GM21367 (cell line): ENCODE results near the gene RBM39.

Source experiments
- ATAC-seq: cut with Tn5 transposase; IDR thresholded peaks from one replicate; pipeline ENCODE4 v1.9.1; 2021; ENCODE audit not compliant: unreplicated experiment

Gene RBM39

DNA sequence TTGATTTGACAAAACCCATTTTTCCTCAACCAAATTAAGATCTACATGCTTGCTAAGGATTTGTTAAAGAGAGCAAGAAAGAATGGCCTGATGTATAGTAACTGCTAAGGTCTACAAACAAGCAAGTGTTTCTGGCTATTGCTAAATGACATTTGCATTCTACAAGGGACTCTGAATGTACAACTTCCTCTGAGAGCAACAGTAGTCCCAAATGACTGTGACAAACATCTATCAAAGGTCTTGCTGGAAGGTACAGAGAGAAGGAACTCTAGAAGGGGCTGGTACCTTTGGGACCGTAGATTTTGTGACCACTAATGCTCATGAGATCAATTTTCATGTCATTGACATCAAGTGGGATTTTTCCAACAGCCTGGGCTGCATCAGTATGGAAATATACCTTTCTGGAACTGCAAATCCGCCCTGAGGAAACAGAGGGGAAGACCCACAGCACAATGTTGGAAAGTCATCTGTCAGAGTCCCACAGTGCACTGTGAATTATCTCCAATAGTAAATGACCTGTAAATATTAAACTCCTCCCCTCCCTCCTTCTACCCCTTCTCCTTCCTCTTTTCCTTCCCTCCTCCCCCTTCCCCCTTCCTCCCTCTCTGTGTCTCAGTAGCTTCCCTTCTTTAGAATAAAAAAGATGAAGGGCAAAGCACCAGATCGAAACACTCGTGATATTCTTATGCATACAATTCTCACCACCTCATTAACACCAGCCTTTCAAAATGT lies 61.4 kb downstream of the RBM39 start:
- no peak for ATAC-seq

DNA sequence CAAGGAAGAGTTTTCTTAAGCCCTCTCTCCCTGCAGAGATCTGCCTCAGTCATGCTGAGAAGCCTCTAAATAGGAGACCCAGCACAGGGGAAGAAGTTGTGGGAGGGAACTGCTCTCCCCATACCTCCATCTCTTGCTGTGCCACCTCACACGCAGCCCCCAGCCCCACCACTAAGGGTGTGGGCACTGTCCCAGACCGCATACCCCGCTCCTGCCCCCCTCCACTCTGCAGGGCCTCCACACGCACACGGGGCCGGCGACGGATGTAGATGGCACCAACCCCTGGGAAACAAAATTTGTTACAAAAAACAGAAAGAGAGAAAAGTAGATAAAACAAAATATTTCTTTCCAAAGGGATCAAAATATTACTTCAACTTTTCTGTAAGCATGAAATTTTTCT lies 67.1 kb downstream of the RBM39 start:
- ATAC-seq, result no peak

DNA sequence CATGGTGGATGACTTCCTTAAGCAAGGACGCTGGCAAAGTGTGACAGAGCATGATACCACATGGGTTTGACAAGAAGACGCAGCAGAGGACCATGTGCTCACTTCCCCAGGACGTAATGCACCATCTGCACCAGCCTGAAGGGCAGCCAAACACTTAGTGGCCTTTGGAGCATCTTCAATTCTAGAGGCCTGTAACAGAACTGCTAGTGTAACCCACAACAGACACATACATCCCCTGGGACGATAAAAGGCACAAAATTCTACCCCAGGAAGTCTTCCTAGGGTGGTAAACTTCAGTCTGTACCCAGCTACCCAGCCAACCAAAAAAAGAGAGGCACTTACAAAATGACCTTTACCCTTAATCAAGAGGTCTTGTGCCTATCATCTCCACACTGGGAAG lies 68.2 kb downstream of the RBM39 start:
- ATAC-seq, result no peak

DNA sequence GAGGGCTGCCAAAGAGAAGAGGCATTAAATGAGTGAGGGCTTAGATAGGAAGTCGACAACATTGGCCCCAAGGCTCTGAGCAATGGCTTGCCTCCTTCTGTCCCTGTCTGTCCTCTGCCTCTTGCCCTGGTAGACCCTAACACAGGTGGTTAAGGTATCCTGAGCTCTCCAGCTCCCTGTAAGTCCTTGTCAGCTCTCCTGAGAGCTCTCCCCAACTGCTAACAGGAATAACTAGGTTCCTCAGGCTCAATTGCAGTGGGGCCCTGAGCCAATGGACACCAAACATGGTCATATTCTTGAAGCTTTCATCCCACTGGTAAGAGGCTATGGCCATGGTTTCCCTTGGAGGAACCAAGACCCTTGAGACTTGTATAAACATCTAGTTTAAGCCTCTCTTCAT lies 72.4 kb downstream of the RBM39 start:
- no peak for ATAC-seq

DNA sequence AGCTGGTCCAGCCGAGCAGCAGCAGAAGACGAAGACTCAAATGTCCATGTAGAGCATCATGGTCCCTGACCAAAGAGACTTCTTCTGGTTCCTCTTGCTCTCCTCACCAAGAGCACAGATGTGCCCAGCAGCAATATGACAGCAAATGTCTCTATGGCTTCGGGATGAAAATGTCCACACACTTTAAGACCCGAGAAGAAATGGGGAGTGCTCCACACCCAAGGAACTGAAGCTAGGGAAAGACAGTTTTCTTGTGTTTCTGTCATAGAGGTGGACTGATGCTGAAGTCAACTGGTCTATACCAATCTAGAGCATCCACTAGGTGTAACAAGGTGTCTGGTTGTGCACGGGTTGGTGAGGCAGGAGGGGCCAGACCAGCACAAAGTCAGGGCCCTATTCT lies 72.8 kb downstream of the RBM39 start:
- ATAC-seq, result no peak

DNA sequence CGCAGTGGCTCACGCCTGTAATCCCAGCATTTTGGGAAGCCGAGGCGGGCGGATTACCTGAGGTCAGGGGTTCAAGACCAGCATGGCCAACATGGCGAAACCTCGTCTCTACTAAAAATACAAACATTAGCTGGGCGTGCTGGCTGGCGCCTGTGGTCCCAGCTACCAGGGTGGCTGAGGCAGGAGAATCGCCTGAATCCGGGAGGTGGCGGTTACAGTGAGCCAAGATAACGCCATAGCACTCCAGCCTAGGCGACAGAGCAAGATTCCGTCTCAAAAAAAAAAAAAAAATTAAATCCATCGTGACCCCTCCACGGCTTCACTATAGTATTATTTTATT lies 76.1 kb downstream of the RBM39 start:
- ATAC-seq, result no peak

DNA sequence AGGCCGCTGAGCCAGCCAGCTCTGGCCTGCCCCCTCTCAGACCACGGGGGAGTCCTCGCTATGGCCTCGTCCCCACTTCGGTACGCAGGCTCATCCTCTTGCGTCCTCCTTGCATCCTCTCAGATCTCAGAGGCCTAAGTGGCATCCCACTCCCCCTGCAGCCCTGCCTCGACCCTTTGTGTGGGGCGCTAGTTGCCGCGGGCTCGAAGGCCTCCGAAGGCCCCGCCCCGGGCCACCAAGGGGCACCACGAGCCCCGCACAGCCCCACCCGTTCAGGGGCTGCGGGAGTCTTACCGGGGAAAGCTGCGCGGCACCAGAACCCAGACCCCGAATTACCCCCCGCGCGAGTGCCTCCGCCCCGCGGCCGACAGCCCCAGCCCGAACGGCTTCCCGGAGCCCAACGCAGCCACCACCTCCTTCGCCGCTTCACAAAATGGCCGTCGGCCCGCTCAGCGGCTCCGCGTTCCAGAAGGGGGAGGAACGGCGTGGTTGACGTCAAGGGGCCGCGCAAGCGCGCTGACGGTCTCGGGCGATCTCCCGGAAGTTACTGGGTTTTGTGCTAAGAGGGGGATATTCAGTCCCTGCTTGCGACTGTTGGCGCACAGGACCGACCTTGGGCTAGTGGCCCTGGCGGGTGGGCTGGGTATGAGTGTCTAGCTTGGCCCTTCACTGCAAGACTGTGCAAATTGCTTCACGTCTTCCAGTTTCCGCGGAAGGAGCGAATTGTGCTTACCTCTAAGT lies 77.4 kb downstream of the RBM39 start, which contains the start of the genes CPNE1 and RBM12:
CPNE1 (minus strand) TSS at position 435 of the 741 bp plus-strand sequence. CDS start 31,977 bp downstream, outside the sequence.
RBM12 (minus strand) TSS at position 435 of the 741 bp plus-strand sequence. CDS start 9,578 bp downstream, outside the sequence.
- peak; percentile 65 for ATAC-seq

DNA sequence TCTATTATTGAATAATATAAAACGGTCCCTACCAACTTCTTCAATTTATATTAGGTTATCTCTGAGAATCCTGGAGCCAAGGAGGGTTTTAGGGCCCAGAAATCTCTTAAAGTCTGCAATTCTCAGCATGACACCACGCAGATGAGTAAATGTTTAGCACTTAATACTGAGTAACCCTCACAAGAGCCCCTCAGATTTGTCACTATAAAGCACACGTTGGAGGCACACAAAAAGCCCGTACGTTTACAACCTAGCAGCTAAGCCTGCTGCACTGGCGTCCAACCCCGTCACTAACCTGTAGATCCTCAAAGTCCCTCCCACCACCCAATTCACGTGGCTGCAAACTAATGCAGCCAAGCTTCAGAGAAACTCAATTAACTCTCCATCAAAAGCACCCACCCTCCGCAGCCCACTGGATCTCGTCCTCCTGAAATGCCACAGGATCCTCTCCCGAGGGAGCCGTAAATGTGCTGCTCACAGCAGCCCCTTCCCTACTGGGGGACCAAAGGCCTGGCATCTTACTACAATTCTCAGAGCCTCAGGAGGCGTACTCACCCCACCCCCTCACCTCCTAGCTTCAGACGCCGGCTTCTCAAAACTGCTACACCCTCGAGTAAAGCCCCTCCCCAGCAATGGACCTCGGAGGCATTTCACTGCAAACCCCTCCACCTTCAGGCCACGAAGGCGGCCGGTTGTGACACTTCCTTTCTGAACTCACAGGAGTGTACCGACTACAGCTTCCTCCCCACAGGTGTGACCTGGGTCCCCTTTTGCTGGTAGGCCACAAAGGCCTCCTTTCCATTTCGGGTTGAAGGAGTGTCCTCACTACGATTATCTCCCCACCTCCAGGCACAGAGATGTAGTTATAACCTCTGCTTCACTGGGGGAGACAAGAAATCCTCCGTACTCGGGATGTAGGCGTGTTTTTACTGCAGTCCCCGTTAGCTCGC lies 78.3 kb downstream of the RBM39 start:
- peak; percentile 14 for ATAC-seq

DNA sequence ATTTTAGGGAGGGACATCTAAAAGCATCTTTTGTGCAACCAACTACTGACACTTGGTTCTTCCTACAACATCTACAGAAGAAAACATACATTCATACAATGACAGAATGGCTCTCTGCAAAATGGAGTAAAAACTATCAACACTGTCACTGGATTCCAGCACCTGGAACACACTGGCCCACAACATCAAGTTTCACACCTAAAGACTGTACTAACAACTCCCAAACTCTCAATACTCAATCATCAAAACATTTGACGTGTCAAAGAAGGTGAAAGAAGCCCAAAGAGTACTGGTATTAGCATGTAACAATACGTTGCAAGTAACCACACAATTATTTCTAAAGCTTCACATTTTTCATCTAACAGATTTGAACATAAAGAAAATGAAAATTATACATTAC lies 79.5 kb downstream of the RBM39 start:
- no peak for ATAC-seq

DNA sequence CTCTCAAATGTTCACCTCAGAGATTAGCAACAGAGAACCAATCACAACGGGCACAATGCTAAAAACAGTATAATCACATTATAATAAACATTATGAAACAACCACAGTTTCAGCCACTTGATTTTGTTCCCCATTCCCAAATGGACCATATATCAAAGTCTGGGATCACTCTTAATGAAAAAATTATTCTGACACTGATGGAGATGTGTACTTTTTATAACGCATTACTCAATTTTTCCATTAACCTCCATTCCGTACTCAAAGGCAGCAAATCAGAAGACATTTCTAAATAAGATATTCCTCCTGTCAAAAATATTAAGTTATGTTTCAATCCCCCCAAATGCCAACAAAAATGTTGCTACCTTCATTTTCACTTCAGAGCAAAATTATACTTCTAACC lies 80.2 kb downstream of the RBM39 start:
- ATAC-seq, result no peak

DNA sequence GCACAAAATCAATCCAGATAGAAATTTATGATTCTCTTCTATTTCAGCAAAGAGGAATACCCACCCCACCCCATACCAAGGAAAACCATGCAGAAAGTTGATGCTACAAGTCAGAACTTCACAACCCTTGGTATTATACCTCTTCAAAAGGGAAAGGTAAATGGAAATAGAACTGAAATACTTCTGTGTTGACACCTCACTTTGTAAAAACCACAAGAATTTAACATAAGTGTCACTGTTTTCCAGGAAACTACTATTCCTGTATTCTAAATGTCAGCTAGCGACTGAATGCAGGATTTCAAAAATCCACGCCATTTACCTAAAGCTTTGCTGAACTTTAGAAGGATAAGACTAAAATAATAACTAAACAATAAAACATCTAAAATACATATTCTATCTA lies 81.0 kb downstream of the RBM39 start:
- no peak for ATAC-seq

DNA sequence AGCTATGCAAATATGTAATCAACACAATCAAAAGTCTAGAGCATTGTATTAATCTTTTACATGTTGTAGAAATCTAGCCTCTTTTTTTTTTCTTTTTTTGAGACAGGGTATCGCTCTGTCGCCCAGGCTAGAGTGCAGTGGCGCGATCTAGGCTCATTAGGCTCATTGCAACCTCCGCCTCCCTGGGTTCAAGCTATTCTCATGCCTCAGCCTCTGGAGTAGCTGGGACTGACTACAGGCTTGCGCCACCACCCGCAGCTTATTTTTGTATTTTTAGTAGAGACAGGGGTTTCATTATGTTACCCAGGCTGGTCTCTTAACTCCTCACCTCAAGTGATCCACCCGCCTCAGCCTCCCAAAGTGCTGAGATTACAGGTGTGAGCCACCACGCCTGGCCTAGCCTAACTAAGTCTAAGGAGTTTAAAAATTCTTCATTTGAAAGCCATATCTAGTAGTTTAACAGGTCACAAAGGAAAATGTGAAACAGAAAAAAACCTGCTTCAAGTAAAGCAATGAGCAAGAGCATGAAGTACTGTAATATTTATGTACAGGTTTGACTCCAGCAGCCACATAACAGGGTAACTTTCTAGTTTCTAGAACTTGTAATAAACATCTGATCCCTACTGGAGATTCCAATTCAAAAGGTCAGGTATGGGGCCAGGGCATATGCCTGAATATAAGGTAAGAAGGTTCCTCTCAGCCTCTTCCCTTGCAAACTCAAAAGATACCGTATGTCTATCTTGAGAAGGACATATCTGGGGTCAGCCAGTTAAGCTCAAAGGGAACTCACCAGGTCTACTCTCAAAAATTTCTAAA lies 81.7 kb downstream of the RBM39 start:
- no peak for ATAC-seq

DNA sequence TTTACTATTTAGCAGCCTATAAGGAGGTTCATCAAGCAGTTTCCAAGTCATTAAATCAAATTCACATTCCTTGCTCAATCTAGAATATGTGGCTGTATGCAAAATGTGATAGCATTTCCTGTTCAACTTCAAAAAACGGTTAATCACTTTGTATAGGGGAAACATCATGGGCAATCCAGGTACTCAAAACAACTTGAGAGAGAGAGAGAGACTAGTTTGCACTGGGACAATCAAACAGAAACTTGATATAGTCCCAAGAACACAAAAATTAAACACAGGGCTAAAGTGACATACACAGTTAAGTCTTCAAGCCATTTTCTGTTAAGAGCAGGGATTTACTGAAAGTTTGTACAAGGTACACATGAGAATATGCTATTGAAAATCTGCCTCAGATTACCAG lies 84.8 kb downstream of the RBM39 start:
- ATAC-seq, result no peak

DNA sequence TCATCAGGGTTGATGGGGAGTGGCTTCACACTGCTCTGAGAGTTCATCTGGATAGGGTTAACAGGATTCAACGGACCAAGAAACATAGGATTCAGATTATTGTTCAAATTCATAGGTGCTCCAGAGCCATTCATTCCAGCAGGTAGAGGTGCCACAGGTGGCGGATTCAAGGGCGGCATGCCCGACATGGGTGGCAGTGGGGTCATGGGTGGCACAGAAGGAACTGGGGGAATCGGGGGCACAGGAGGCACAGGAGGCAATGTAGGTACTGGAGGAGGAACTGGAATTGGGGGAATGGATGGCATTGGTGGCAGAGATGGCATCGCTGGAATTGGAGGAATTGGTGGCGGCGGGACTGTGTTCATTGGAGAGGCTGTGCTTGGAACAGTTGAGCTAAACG lies 87.6 kb downstream of the RBM39 start:
- ATAC-seq, result no peak

DNA sequence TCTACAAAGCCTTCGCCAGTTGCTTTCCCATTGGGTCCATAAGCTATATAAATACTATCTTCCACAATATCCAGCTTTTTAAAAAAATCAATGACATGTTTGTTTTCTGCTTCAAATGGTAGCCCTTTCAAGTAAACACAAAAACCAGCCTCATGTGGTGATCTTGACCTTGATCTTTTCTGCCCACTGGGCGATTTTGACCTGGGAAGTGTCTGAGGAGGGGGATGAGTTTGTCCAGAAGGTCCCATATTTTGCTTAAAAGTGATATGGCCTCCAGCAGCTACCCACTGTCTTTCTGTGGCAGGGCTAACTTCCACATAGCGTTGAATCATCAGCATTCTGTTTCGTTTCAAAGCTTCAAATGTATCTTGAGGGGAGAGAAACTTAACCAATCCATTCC lies 88.2 kb downstream of the RBM39 start:
- ATAC-seq, result no peak
